ENCODE results near the gene RGMA. TPM values are rescaled to one million over a fixed set of nuclear protein-coding genes. Genes with fewer than 3 reads are reported as not detected.

RGMA gene
- total RNA-seq, 4 donors from 2014 or later: 28.2 to 110 (median 45.6) TPM

- no peaks in the 10 kb centered on the region for H3K4me1 ChIP-seq
- no peaks in the 10 kb centered on the region for H3K27me3 ChIP-seq
- no peak overlapping the region for H3K4me3 ChIP-seq
- H3K9me3 ChIP-seq: no peaks in the 10 kb centered on the region
- no peak overlapping the region for H3K27ac ChIP-seq
- peaks cover 0 to 94% (median 22%) of the 10 kb centered on the region in 3 donors for H3K36me3 ChIP-seq
- DNase-seq (ENCODE audit: low spot score in 2 of 2): no peak
- no peak for TF ChIP-seq CTCF (IDR thresholded peaks at IDR 0.05)
- TF ChIP-seq POLR2A (IDR thresholded peaks at IDR 0.05): no peak
- 71 to 74% methylated on average over 2 of the region's 2 CpGs for WGBS, 2 donors
Observed at GRCh38 chr15:92990031-92990430, 99.0 kb downstream of the RGMA start.

GRCh38 chr15:92989470-92989869, 99.5 kb downstream of the RGMA start:
- H3K4me3 ChIP-seq: no peak overlapping the region
- 68 to 79% methylated on average over 2 of the region's 2 CpGs for WGBS, 2 donors
- no peaks in the 10 kb centered on the region for H3K4me1 ChIP-seq
- no peaks in the 10 kb centered on the region for H3K27me3 ChIP-seq
- peaks cover 2 to 94% (median 22%) of the 10 kb centered on the region in 3 donors for H3K36me3 ChIP-seq
- no peaks in the 10 kb centered on the region for H3K9me3 ChIP-seq
- no peak overlapping the region for H3K27ac ChIP-seq
- DNase-seq (ENCODE audit: low spot score in 2 of 2): no peak
- TF ChIP-seq EP300 (IDR thresholded peaks at IDR 0.05): no peak
- TF ChIP-seq POLR2A (IDR thresholded peaks at IDR 0.05): no peak
- TF ChIP-seq CTCF (IDR thresholded peaks at IDR 0.05): no peak

Other genes with a start within 250 kb of the RGMA start
- gene CHD2, start 188.9 kb downstream of the RGMA start, total RNA-seq: 100 to 1,000 TPM in 2 of 4 donors, 10 to 100 TPM in 2; 96.5 to 133 (median 102) TPM

Measured in tibial nerve (tissue), 4 donors.